ENCODE results near the gene MICAL3. TPM values are rescaled to one million over a fixed set of nuclear protein-coding genes. Genes with fewer than 3 reads are reported as not detected.
A peak's percentile ranks its signal among the peaks of the same experiment; 100 is the strongest.

MICAL3 gene
- total and polyA plus RNA-seq, 2 of the 8 experiments (the other 6 are each of a cell fraction or from before 2014, with no cell fraction given): 8.3 to 41.8 TPM

DNA sequence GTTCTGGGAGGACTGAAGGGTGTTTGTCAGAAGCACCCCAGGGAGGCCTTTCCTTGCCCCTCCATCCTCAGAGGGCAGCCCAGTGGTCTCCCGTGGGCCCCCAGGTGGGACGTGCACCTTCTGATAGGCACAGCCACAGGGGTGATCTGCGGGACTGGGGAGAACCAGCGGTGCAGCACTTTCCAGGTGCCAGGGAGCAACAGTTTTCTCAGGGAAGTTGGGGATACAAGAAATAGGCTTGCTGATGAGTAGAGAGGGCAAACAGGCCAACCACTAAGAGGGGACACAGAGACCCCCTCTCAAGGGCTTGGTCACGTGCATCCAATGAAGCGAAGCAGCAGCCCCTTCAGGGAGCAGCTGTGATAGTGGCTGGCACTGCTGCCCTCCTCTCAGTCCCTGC lies 143.0 kb downstream of the MICAL3 start:
- Histone ChIP-seq H4K8ac (ENCODE audit: extremely low read depth, insufficient read depth, low read length) (no peak overlapping the region), H2BK120ac (replicated peaks; ENCODE audit: low read depth, low read length) (no peak overlapping the region), H3K56ac (replicated peaks; ENCODE audit: insufficient read length, low read depth, low read length) (no peak overlapping the region), H3K36me3 (ENCODE audit: control insufficient read depth in 2 of 4, insufficient read depth in 4 of 4, low read length in 3 of 4) (peaks cover 0 to 5% (median 0%) of the 10 kb centered on the region in 4 experiments; a peak in 5 of 8 replicates), H3K27me3 (replicated peaks in 1 of 4; ENCODE audit: control insufficient read depth in 3 of 4, extremely low read depth in 1 of 4, insufficient read depth in 3 of 4, low read length in 3 of 4) (peaks cover 8 to 48% (median 37%) of the 10 kb centered on the region in 4 experiments), H2BK15ac (ENCODE audit: low read length) (no peak overlapping the region), H3K4me1 (replicated peaks in 1 of 4; ENCODE audit: control insufficient read depth in 3 of 4, insufficient read depth in 4 of 4, low read length in 3 of 4) (no peaks in the 10 kb centered on the region), H2BK5ac (ENCODE audit: low read depth, low read length) (no peak overlapping the region), H3K79me1 (ENCODE audit: low read depth, low read length) (no peaks in the 10 kb centered on the region), H3K23me2 (ENCODE audit: low read depth, low read length) (peaks cover 10% of the 10 kb centered on the region; the same call in 1 of the 2 replicates), H3K9me3 (ENCODE audit: insufficient read depth in 2 of 2, low read depth in 1 of 2, low read length in 1 of 2) (no peaks in the 10 kb centered on the region; a peak in 1 of 4 replicates), H3K4me3 (ENCODE audit: extremely low read depth in 1 of 4, insufficient read depth in 2 of 4, low read depth in 3 of 4, low read length in 4 of 4) (no peak overlapping the region), H3K9ac (replicated peaks in 1 of 4; ENCODE audit: extremely low read depth in 1 of 4, low read depth in 3 of 4, low read length in 3 of 4) (no peak overlapping the region), H3K79me2 (ENCODE audit: control insufficient read depth in 1 of 2, insufficient read depth in 2 of 2, low read length in 2 of 2) (no peaks in the 10 kb centered on the region), H3K4me2 (ENCODE audit: insufficient read depth in 1 of 2, low read depth in 2 of 2, low read length in 2 of 2) (no peak overlapping the region), H4K5ac (ENCODE audit: insufficient read length, low read depth, low read length) (no peak overlapping the region), H2AFZ (ENCODE audit: low read length) (no peak overlapping the region), H3K4ac (replicated peaks; ENCODE audit: insufficient read length, low read depth, low read length) (no peak overlapping the region), H3K14ac (ENCODE audit: insufficient read length) (no peak overlapping the region), H2BK12ac (ENCODE audit: low read depth, low read length) (no peak overlapping the region), H3K27ac (ENCODE audit: low read depth, low read length) (no peak overlapping the region), H3K23ac (ENCODE audit: insufficient read length) (no peak overlapping the region), H4K20me1 (replicated peaks in 1 of 2; ENCODE audit: control insufficient read depth in 1 of 2, insufficient read depth in 2 of 2, low read length in 2 of 2) (peaks cover 9 to 35% of the 10 kb centered on the region in 2 experiments), H3K18ac (ENCODE audit: extremely low read depth, low read length) (no peak overlapping the region), H2BK20ac (ENCODE audit: low read length) (no peak overlapping the region), H2AK5ac (ENCODE audit: low read depth, low read length) (no peak overlapping the region), H4K91ac (replicated peaks; ENCODE audit: insufficient read length, low read length) (no peak overlapping the region)
- 0 out of 2 replicates have a peak, but pooled peaks have one; percentile 1 for TF ChIP-seq SUZ12 (IDR thresholded peaks at IDR 0.05; ENCODE audit: low read length)
- TF ChIP-seq POLR2A (IDR thresholded peaks at IDR 0.05; ENCODE audit: control extremely low read depth in 1 of 2, low read depth in 2 of 2, low read length in 2 of 2): no peak
- TF ChIP-seq HDAC2 (IDR thresholded peaks at IDR 0.05; ENCODE audit: borderline replicate concordance in 1 of 2, low read depth in 2 of 2, low read length in 2 of 2): no peak
- POLR2A ChIA-PET (ENCODE audit: partially characterized antibody): no interaction called here
- WGBS, 2 experiments (ENCODE audit: extremely low coverage in 1 of 2, insufficient coverage in 1 of 2, insufficient read length in 1 of 2, insufficient replicate concordance in 2 of 2, low coverage in 1 of 2, low lambda C conversion rate in 2 of 2, missing lambda C conversion rate in 1 of 2): 85% methylated on average over 6 of the region's 6 CpGs; no CpG with 5 or more reads in 1 of the 2 experiments
- FAIRE-seq (no peak), DNase-seq (ENCODE audit: low read depth in 1 of 2, low spot score in 2 of 2) (no peak)
- CTCF ChIA-PET (ENCODE audit: partially characterized antibody): interaction anchor here (1.2 to 1.6 kb wide), 3 partner anchors 10 to 195 kb away, joined by 4 to 5 read pairs (median 5); no protein-coding TSS in a partner anchor
